GM19240 (cell line): ENCODE data around the gene GREB1.

Source experiments
- DNase-seq: peaks from one replicate; pipeline ENCODE4 v3.0.0; 2011; ENCODE audit warnings: low spot score; ENCODE audit not compliant: insufficient read length

GREB1 gene

GRCh38 chr2:11578986-11579774, 45.3 kb downstream of the GREB1 start:
- no peak for DNase-seq

GRCh38 chr2:11579867-11580659, 46.2 kb downstream of the GREB1 start:
- DNase-seq, result no peak

DNA sequence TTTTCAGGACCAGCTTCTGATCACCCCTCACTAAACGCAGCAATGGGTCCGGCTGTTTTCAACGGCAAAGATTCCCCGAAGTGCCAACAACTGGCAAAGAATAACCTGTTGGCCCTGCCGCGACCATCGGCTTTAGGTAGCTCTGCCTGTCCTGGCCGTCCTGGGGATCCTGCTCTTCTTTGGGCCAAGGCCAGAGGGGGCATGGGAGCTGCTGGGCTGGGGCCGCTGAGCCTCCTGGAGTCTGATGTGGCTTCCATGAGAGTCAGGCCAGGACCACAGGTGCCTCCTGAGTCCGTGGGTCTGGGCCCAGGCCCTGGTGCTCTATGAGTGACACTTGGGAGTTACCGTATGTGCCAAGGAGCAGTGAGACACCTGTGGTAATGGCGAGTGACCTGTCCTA, 46.9 kb downstream of the GREB1 start:
- DNase-seq, result no peak

GRCh38 chr2:11581124-11581796, 47.4 kb downstream of the GREB1 start:
- DNase-seq, result no peak

DNA sequence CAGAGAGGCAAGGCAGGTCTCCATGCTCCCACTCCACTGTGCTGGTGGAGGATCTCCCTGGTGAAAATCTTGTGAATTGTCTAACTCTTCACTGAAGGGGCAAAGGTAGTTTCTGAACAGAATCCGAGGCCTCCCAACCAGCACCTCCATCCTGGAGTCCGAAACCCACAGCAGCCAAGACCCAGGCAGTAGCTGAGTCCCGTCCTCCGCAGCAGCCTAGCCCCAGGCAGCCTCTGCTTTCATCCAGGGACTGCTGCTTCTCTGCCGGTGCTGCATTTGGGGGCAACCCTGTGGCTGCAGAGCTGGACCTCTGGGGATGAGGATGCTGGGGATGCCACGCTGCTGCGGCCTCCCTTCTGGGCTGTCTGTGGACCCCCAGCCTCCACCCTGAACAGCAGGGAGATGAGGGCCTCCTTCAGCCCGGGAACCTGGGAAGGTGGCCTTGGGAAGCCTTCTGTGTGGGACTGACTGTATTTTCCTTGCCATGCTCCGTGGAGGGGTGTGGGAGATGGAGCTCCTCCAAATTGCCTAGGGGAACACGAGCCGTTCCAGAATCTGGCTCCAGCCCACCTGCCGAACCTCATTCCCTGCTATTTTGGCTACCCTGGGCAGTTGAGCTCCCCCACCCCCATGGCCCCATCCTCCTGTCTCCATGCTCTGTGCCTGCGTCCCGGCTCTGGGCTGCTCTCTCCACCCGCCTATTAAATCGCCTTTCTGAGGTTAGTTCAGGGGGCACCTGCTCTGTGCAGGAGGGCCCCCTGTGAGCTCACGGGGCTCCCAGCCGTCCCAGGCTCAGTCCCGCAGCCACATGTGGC, 48.2 kb downstream of the GREB1 start:
- DNase-seq, result no peak

DNA sequence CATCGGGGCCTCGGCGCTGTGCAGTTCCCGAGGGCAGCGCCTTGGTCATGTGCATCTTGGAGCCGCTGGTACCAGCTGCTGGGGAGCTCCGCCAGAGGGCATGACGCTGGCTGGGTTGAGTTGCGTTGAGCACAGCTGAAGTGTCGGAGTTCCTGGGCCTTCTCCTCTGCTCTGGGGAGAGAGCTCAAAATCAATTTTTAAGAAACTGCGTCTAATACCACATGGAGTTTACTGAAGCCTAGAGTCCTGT, 48.7 kb downstream of the GREB1 start:
- no peak for DNase-seq

- DNase-seq, result no peak
These were observed 49.3 kb downstream of the GREB1 start for GRCh38 chr2:11582862-11583752.

GRCh38 chr2:11583840-11584524, 50.1 kb downstream of the GREB1 start:
- DNase-seq, result peak; percentile 65

- DNase-seq, result no peak
These were observed 50.7 kb downstream of the GREB1 start for GRCh38 chr2:11584525-11585056.

GRCh38 chr2:11585071-11585470, 51.2 kb downstream of the GREB1 start:
- DNase-seq, result no peak

- no peak for DNase-seq
These were observed 54.6 kb downstream of the GREB1 start for GRCh38 chr2:11588228-11589110.

DNA sequence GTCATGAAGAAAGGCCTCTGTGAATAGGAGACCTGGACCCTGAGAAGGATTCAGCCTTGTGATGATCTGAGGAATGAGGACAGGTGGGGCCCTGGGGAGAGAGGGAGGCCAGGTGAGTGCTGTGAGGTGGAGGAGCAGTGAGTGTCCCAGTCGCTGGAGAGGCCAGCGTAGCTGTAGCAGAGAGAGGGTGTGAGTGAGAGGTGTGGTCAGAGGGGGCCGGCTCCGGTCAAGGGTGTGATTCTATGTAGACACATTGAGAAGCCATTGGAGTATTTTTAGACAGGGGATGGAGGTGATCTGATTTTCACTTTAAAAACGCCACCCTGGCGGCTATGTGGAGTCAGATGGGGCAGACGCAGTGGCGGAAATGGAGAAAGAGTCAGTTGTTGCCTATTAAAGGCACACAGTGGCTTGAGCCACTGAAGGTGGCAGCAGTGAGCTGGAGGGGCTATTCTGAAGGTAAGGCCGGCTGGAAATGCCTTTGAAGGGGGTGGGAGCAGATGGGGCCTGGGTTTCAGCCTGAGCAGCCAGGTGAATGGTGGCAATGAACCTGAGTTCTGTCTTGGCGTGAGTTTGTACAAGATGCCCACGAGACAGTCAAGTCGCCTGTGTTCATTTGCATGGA, 55.6 kb downstream of the GREB1 start:
- DNase-seq, result no peak

DNA sequence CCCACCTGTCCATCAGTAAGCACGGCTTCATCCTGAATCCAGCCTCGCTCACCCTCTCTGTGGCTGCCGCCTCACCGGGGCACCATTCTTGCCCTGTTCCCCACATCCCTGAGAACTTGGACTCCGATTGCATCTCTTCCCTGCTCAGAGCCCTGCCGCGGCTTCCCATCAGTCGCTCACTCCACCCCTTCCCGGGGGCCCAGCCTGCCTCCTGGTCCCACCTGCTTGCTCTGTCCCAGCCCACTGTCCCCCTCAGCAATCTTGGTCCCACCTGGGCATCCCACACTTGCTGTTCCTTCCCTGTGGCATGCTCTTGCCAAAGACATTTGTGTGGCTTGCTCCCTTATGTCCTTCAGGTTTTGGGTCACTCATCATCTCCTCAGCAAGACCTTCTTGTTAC, 56.3 kb downstream of the GREB1 start:
- DNase-seq, result no peak

GRCh38 chr2:11591091-11591490, 57.2 kb downstream of the GREB1 start:
- no peak for DNase-seq

- no peak for DNase-seq
These were observed 59.1 kb downstream of the GREB1 start for GRCh38 chr2:11592671-11593574.

DNA sequence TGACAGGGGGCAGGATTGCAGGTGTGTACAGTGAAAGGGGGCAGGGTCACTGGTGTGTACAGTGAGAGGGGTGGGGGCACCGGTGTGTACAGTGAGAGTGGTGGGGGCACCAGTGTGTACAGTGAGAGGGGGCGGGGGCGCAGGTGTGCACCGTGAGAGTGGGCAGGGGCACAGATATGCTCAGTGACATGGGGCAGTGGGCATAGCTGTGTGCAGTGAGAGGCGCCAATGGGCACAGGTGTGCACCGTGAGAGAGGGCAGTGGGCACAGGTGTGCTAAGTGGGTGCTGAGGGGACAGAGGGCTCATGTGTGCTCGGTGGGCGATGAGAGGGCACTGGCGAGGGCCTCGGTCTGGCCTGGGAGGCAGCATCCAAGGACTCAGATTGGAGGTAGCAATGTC, 63.0 kb downstream of the GREB1 start:
- no peak for DNase-seq

DNA sequence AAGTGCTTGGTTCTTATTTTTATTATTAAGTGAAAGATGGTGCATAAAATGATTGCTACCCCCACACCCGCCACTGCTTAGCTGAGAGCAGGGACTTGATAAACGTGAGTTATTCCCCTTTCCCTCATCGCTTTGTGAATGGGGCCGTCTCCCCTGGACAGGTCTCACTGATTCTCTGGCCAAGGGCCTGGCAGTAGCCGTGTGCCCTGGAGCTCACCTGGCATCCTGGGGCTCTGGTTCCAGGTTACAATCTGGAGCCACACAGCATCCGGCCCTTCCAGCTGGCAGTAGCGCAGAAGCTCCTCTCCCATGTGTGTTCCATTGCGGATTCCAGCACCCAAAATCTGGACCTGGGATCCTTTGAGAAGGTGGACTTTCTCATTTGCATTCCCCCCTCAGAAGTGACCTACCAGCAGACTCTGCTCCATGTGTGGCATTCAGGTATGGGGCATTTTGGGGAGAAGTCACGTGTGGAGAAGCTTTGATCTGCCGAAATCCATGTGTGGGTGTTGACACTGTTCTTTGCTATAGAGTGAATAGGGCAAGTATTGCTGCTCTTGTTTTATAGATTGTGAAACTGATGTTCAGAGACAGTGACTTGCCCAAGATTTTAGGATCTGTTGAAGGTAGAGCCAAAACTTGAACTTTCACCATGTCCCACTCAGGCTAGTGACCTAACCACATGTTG, 63.8 kb downstream of the GREB1 start:
- DNase-seq, result no peak
